ENCODE results near the gene WHRN.

The WHRN gene

GRCh38 chr9:114374936-114375335 is 130.3 kb downstream of the WHRN start:
- ChIA-PET CTCF (interaction anchor here (0.9 kb wide), 1 partner anchor 36 kb away, joined by 3 read pairs; no protein-coding TSS in a partner anchor), POLR2A (no interaction called here)
- no peak for TF ChIP-seq CTCF (IDR thresholded peaks at IDR 0.05; ENCODE audit: insufficient read depth, low read length, missing control alignments)
- no peak for DNase-seq (ENCODE audit: low read depth, low spot score)
- no peak overlapping the region for H3K4me3 ChIP-seq (ENCODE audit: low read depth, low read length)

GRCh38 chr9:114373960-114374730 is 131.1 kb downstream of the WHRN start:
- POLR2A ChIA-PET = no interaction called here
- no peak overlapping the region for H3K4me3 ChIP-seq (ENCODE audit: low read depth, low read length)
- no peak for DNase-seq (ENCODE audit: low read depth, low spot score)
- CTCF ChIA-PET = interaction anchor here (0.9 kb wide), 1 partner anchor 35 kb away, joined by 3 read pairs; no protein-coding TSS in a partner anchor
- TF ChIP-seq CTCF (IDR thresholded peaks at IDR 0.05; ENCODE audit: insufficient read depth, low read length, missing control alignments) = no peak

GRCh38 chr9:114372921-114373448 is 132.3 kb downstream of the WHRN start:
- TF ChIP-seq CTCF (IDR thresholded peaks at IDR 0.05; ENCODE audit: insufficient read depth, low read length, missing control alignments) = no peak
- ChIA-PET POLR2A (no interaction called here), CTCF (no interaction called here)
- DNase-seq (ENCODE audit: low read depth, low spot score) = no peak
- H3K4me3 ChIP-seq (ENCODE audit: low read depth, low read length) = no peak overlapping the region

GRCh38 chr9:114371973-114372917 is 133.0 kb downstream of the WHRN start:
- no peak overlapping the region for H3K4me3 ChIP-seq (ENCODE audit: low read depth, low read length)
- ChIA-PET CTCF (interaction anchor here (0.9 to 1.3 kb wide), 2 partner anchors 9 to 13 kb away, joined by 3 to 5 read pairs; no protein-coding TSS in a partner anchor), POLR2A (no interaction called here)
- no peak for TF ChIP-seq CTCF (IDR thresholded peaks at IDR 0.05; ENCODE audit: insufficient read depth, low read length, missing control alignments)
- no peak for DNase-seq (ENCODE audit: low read depth, low spot score)

- POLR2A ChIA-PET = no interaction called here
- DNase-seq (ENCODE audit: low read depth, low spot score) = no peak
- CTCF ChIA-PET = interaction anchor here (0.6 to 1.3 kb wide), 3 partner anchors 9 to 25 kb away, joined by 3 to 5 read pairs (median 3); no protein-coding TSS in a partner anchor
- TF ChIP-seq CTCF (IDR thresholded peaks at IDR 0.05; ENCODE audit: insufficient read depth, low read length, missing control alignments) = no peak
- no peak overlapping the region for H3K4me3 ChIP-seq (ENCODE audit: low read depth, low read length)
Observed at GRCh38 chr9:114371343-114371944, 133.8 kb downstream of the WHRN start.

Data from AG04449 (cell line).